Activated CD4-positive, alpha-beta T cell treated with anti-CD3 and anti-CD28 coated beads for 36 hours (primary cell): ENCODE data around the gene FHIP1B. TPM values are rescaled to one million over a fixed set of nuclear protein-coding genes. Genes with fewer than 3 reads are reported as not detected.

ENCODE experiments used
- ATAC-seq: fragments of 200-7000 bp; cut with Tn5 transposase; one replicate; pipeline ENCODE4 v1.10.0; 2021; ENCODE audit warnings: mild to moderate bottlenecking, moderate library complexity
- CTCF ChIA-PET: fragments of 350-600 bp; sonication (Branson Sonifier 250); formaldehyde crosslinking; loops from one replicate; lab custom pipeline; 2021; ENCODE audit warnings: antibody characterized with exemption; lab: Charles Lee
- POLR2A ChIA-PET: fragments of 350-600 bp; sonication (Branson Sonifier 250); formaldehyde crosslinking; loops from one replicate; lab custom pipeline; 2021; ENCODE audit warnings: antibody characterized with exemption, inconsistent platforms; lab: Charles Lee
- DNase-seq: peaks from one replicate; pipeline ENCODE4 v3.0.0-alpha.2; 2020
- H3K27ac Mint-ChIP-seq: one replicate; pipeline ENCODE4 v1.8.0; 2021; ENCODE audit warnings: mixed read lengths
- H3K27me3 Mint-ChIP-seq: one replicate; pipeline ENCODE4 v1.8.0; 2021; ENCODE audit warnings: mixed read lengths
- H3K36me3 Mint-ChIP-seq: one replicate; pipeline ENCODE4 v1.8.0; 2021; ENCODE audit warnings: low read depth, mixed read lengths
- H3K4me1 Mint-ChIP-seq: one replicate; pipeline ENCODE4 v1.8.0; 2021; ENCODE audit warnings: mixed read lengths
- H3K4me3 Mint-ChIP-seq: one replicate; pipeline ENCODE4 v1.8.0; 2021; ENCODE audit warnings: mild to moderate bottlenecking, moderate library complexity, mixed read lengths
- H3K9me3 Mint-ChIP-seq: one replicate; pipeline ENCODE4 v1.8.0; 2021; ENCODE audit warnings: low read depth, mixed read lengths
- intact Hi-C, 2 experiments: fragments of 100-400 bp; cut with DNase I in 1 of 2; cut with micrococcal nuclease in 1 of 2; formaldehyde crosslinking; loops; one replicate each; pipeline versions ENCODE4 v1.14.2 to v1.15.1; 2022 to 2024; cut with DNase I, micrococcal nuclease
- total RNA-seq, 2 experiments: library from RNA; stranded (reverse); gene quantifications; one replicate each; pipeline ENCODE4 v1.2.3, GENCODE V29; 2021

The FHIP1B gene
- total RNA-seq, 2 experiments from 2014 or later, result 17.0 to 17.1 TPM

DNA sequence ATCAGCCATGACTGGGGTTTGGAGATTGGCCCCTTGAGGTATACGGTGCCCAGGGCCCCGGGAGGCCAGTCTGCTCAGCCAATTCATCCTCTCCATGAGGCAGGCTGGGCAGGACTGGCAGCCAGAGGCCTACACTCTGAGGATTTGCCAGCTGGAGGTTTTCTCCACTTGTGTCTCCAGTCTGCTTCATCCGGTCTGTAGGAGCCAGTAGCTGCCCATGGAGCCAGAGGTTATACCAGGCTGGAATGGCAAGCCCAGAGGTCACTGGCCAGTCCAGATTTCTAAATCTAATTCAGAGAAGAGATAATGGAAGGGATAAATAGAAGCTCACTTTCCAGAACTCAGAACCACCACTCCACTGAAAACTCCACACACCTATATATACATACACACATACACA lies 10.0 kb downstream of the FHIP1B start:
- Mint-ChIP-seq H3K27me3 (no peaks in the 10 kb centered on the region), H3K9me3 (no peaks in the 10 kb centered on the region), H3K4me3 (no peak overlapping the region), H3K4me1 (peaks cover 26% of the 10 kb centered on the region), H3K27ac (no peak overlapping the region), H3K36me3 (peaks cover 27% of the 10 kb centered on the region)
- DNase-seq (no peak), ATAC-seq (no peak)
- ChIA-PET POLR2A (interaction anchor here (0.5 kb wide), 1 partner anchor 8 kb away, joined by 3 read pairs; no protein-coding TSS in a partner anchor), CTCF (interaction anchor here (1.0 to 1.8 kb wide), 3 partner anchors 9 to 302 kb away, joined by 3 to 7 read pairs (median 4); no protein-coding TSS in a partner anchor)
- intact Hi-C loops, result no loop called here

DNA sequence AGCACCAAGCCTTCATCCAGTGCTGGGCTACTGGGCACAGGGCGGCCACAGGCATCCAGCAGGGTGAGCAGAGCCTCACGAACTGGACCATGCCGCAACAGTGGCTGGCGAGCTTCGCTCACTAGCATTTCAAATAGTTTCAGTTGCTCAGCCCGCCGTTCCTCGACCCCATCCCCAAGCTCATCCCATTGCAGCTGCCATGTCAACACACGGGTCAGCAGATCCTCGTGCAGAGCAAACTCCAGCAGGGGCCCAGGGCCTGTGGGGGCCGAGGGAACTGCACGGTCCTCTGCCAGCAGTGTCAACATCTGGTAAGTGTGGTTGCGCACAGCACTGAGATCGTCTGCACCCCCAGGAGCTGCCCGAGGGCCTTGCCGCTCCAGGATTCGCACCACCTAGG lies 10.6 kb downstream of the FHIP1B start:
- ChIA-PET POLR2A (no interaction called here), CTCF (interaction anchor here (1.0 to 1.8 kb wide), 2 partner anchors 139 to 302 kb away, joined by 3 to 7 read pairs; no protein-coding TSS in a partner anchor)
- Mint-ChIP-seq H3K27ac (no peak overlapping the region), H3K27me3 (no peaks in the 10 kb centered on the region), H3K4me1 (peaks cover 22% of the 10 kb centered on the region), H3K9me3 (no peaks in the 10 kb centered on the region), H3K4me3 (no peak overlapping the region), H3K36me3 (peaks cover 29% of the 10 kb centered on the region)
- no peak for DNase-seq
- ATAC-seq, result no peak
- intact Hi-C loops, result no loop called here

DNA sequence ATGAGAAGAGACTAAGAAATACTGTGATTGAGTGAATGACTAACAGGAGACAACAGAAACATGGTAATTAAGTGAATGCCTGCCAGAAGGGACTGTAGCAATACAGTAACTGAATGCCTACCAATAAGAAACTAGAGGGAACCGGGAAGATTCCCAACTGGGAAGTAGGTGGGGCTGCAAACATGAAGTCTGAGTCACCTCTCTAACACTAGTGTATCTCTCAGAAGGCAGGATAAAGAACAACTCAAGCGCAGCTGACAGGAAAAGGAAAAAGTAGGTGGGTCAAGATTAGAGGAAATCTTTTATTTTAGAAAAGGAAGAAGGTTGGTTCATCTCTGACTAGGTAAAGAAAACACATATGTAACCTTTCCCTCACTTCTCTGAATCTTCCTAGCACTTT lies 15.1 kb downstream of the FHIP1B start:
- H3K36me3 Mint-ChIP-seq, result peaks cover 37% of the 10 kb centered on the region
- H3K4me1 Mint-ChIP-seq, result peaks cover 12% of the 10 kb centered on the region
- no peaks in the 10 kb centered on the region for H3K9me3 Mint-ChIP-seq
- no peak for ATAC-seq
- H3K4me3 Mint-ChIP-seq, result no peak overlapping the region
- no peak for DNase-seq
- intact Hi-C loops, result no loop called here
- ChIA-PET CTCF (interaction anchor here (0.7 to 1.2 kb wide), 2 partner anchors 77 to 144 kb away, joined by 3 read pairs; no protein-coding TSS in a partner anchor), POLR2A (no interaction called here)
- no peak overlapping the region for H3K27ac Mint-ChIP-seq
- H3K27me3 Mint-ChIP-seq, result no peaks in the 10 kb centered on the region

DNA sequence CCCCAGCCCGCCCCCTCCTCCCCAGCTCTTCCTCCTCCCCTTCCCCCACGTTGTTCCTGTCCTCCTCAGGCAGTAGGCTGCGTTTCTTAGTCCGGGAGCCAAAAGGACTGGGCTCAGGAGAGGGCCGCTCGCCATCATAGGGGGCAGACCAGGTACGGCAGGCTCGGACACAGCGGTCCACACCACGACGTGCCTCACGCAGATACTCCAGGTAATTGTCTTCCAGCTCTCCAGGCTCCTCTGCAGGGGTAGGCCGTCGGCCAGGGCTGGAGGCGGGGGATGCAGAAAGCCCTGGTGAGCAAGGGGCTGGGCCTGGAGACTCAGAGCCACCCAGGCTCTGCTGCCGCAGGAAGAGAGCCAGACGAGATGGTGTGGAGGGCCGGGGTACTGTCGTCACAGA lies 16.7 kb downstream of the FHIP1B start:
- intact Hi-C loops, result no loop called here
- Mint-ChIP-seq H3K36me3 (peaks cover 31% of the 10 kb centered on the region), H3K27ac (no peak overlapping the region), H3K4me1 (peaks cover 12% of the 10 kb centered on the region), H3K4me3 (no peak overlapping the region), H3K27me3 (no peaks in the 10 kb centered on the region), H3K9me3 (no peaks in the 10 kb centered on the region)
- CTCF ChIA-PET, result interaction anchor here (1.5 kb wide), 1 partner anchor 17 kb away, joined by 4 read pairs; the partner anchor contains the start of gene FHIP1B
- DNase-seq (no peak), ATAC-seq (no peak)
- POLR2A ChIA-PET, result no interaction called here

DNA sequence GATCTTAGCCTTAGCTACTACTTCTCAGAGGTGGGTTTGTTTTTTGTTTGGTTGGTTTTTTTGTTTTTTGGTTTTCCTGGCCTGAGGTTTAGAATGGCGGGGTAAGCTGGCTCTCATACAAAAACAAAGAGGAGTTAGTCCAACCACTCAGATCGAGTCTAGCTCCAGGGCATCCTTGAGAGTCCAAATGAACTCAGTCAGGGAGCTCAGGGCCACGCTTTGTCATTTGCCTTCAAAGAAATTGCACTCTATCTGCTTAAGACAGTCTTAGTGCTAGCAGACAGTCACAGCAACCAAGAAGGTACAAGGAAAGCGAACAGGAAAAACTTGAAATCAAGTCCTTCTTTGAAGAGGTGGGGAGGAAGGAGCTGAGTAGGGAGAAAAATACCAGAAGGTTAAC lies 17.9 kb downstream of the FHIP1B start:
- no peak for ATAC-seq
- CTCF ChIA-PET, result interaction anchor here (1.5 to 1.8 kb wide), 2 partner anchors 18 to 227 kb away, joined by 4 read pairs; partner anchors contain the start of gene FHIP1B
- intact Hi-C loops, result no loop called here
- POLR2A ChIA-PET, result interaction anchor here (0.6 kb wide), 1 partner anchor 77 kb away, joined by 3 read pairs; no protein-coding TSS in a partner anchor
- Mint-ChIP-seq H3K4me3 (no peak overlapping the region), H3K9me3 (no peaks in the 10 kb centered on the region), H3K36me3 (peaks cover 23% of the 10 kb centered on the region), H3K27ac (no peak overlapping the region), H3K27me3 (no peaks in the 10 kb centered on the region), H3K4me1 (peaks cover 12% of the 10 kb centered on the region)
- no peak for DNase-seq

DNA sequence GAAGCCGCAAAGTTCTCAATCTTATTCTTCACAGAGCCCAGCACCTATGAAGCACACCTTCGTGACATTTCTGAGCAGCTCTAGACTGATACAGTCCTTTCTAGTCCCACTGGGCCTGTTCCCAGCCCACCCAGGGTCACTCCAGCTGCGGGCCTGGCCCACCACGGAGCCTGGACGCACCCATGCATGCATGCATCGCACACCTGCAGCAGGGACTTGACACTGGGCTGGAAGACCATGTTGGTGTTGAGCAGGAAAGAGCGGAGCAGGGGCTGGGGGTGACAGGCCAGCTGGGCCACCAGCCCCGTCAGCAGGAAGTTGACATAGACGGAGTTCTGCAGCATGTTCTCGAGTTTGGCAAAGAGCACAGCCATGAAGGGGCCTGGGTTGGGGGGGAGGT lies 19.9 kb downstream of the FHIP1B start:
- Mint-ChIP-seq H3K27me3 (no peaks in the 10 kb centered on the region), H3K36me3 (peaks cover 28% of the 10 kb centered on the region), H3K4me3 (no peak overlapping the region), H3K27ac (no peak overlapping the region), H3K9me3 (no peaks in the 10 kb centered on the region), H3K4me1 (peaks cover 2% of the 10 kb centered on the region)
- DNase-seq (no peak), ATAC-seq (no peak)
- intact Hi-C loops, result no loop called here
- CTCF ChIA-PET, result interaction anchor here (1.1 kb wide), 1 partner anchor 10 kb away, joined by 4 read pairs; no protein-coding TSS in a partner anchor
- POLR2A ChIA-PET, result no interaction called here

DNA sequence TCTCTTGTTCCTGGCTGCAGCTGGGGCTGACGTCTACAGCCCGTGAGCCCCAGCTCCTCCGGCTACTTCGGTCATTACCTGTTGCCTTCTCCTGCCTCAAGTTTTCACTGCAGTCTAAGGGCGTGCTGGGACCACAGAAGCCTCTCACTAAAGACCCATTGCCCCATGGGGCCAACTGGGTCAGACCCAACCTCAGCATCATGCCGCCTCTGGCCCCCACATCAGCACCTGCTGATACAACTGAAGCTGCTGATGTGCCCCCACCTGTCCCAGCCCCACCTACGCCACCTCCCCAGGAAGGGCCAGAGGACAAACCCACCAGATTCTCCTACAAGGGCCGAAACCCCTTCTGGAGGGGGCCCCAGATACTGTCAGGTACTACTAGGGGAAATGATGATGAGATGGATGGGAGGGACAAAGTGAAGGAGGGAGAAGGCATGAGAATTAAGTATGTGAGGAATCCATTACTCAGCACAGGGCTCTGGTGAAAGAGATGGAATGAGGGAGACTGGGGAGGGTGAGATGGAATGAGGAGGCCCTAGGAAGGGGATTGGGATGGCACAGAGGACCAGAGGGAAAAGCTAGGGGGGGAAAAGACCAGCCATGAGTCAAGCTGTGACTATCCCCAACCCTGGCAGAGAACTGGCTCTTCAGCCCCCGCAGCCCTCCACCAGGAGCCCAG lies 24.0 kb downstream of the FHIP1B start:
- intact Hi-C loops, result no loop called here
- Mint-ChIP-seq H3K36me3 (peaks cover 27% of the 10 kb centered on the region), H3K27me3 (no peaks in the 10 kb centered on the region), H3K27ac (no peak overlapping the region), H3K4me3 (no peak overlapping the region), H3K9me3 (no peaks in the 10 kb centered on the region), H3K4me1 (no peaks in the 10 kb centered on the region)
- no peak for ATAC-seq
- ChIA-PET POLR2A (no interaction called here), CTCF (no interaction called here)
- DNase-seq, result no peak

DNA sequence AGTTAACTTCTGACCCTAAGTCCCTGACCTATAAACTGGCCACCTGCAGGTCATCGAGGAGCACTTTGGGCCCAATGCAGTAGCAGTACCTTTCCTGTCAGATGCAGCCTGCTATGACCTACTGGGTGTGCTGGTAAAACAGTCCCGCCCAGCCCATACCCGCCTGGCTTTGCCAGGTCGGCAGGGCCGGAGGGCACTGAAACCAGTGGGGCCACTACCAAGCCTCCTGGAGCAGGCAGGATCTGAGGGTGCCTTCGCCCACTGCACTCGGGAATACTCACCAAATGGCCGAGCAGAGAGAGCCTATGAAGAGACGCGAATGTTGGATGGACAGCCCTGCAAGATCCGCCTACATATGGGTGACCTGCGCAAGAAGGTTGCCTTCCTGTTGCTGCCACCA lies 24.6 kb downstream of the FHIP1B start:
- H3K4me1 Mint-ChIP-seq, result no peaks in the 10 kb centered on the region
- CTCF ChIA-PET, result no interaction called here

DNA sequence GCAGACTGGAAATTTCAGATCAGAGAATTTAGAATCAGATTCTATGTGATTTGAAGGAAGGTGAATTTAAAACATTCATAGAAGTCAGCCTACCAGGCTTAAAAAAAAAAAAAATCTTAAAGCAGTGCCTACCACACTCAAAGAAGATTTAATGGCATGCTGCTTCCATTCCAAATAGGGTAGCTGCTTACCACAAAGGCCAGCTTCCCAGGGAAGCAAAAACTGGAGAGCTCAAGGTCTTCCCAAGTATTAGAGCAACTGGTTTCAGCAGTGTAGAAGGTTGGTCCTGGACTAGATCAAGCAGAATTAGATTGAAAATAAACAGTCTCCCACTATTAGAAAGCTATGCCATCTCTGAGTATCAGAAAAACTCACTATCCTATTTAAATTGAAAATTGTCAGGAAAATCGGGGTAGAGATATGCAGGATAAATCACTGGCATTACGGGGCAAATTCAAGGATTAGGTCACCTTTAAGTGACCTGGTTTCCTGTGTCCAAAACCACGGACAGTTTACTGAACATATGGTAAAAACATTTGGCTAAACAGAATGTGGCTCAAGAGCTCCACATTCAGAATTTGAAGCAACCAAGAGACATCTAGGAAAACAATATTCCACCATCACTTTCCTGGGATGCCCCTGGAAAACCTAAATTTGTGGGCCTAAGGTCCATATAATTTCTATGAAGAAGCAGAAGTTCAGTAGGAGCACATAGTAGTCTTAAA lies 27.8 kb downstream of the FHIP1B start:
- no peak for ATAC-seq
- no peaks in the 10 kb centered on the region for H3K27me3 Mint-ChIP-seq
- H3K4me3 Mint-ChIP-seq, result no peak overlapping the region
- no peak for DNase-seq
- intact Hi-C loops, result no loop called here
- H3K4me1 Mint-ChIP-seq, result peaks cover 20% of the 10 kb centered on the region
- no peaks in the 10 kb centered on the region for H3K9me3 Mint-ChIP-seq
- ChIA-PET POLR2A (no interaction called here), CTCF (no interaction called here)
- no peak overlapping the region for H3K27ac Mint-ChIP-seq
- H3K36me3 Mint-ChIP-seq, result peaks cover 27% of the 10 kb centered on the region

More for the DNA sequence above, 24.6 kb downstream of the FHIP1B start:
- POLR2A ChIA-PET, result no interaction called here
- ATAC-seq, result no peak
- Mint-ChIP-seq H3K4me3 (no peak overlapping the region), H3K27me3 (no peaks in the 10 kb centered on the region), H3K27ac (no peak overlapping the region), H3K36me3 (peaks cover 27% of the 10 kb centered on the region), H3K9me3 (no peaks in the 10 kb centered on the region)
- intact Hi-C loops, result no loop called here
- no peak for DNase-seq

DNA sequence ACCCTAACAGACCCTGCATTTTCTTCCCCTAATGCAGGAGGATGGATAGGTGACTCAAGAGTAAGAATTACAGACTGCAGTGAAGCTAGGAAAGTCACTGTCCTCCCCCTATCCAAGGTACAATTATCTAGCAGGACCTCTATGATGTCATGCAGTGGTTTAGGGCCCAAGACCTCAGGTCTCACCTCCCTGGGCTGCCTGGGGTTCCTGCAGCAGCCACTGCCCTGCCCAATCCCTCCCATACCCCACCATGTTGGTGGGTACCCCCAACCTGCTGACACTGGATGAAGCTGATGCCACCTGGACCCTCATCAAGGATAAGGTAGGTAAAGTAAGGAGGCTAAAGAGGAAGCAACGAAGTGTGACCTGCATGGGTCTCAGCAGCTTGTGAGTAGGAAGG lies 29.1 kb downstream of the FHIP1B start, which contains the start of gene C11orf42:
TSS of gene C11orf42 (plus strand) at position 192 of the 400 bp plus-strand sequence. CDS start at position 251, 59 bp downstream.
- H3K36me3 Mint-ChIP-seq, result peaks cover 21% of the 10 kb centered on the region
- intact Hi-C loops, result no loop called here
- H3K4me3 Mint-ChIP-seq, result no peak within 1 kb of the TSS
- ChIA-PET POLR2A (no interaction called here), CTCF (interaction anchor here (1.1 kb wide), 1 partner anchor 106 kb away, joined by 3 read pairs; no protein-coding TSS in a partner anchor)
- no peaks in the 10 kb centered on the region for H3K27me3 Mint-ChIP-seq
- no peaks in the 10 kb centered on the region for H3K9me3 Mint-ChIP-seq
- no peak within 1 kb of the TSS for H3K27ac Mint-ChIP-seq
- peaks cover 27% of the 10 kb centered on the region for H3K4me1 Mint-ChIP-seq
- DNase-seq (no peak), ATAC-seq (no peak)

DNA sequence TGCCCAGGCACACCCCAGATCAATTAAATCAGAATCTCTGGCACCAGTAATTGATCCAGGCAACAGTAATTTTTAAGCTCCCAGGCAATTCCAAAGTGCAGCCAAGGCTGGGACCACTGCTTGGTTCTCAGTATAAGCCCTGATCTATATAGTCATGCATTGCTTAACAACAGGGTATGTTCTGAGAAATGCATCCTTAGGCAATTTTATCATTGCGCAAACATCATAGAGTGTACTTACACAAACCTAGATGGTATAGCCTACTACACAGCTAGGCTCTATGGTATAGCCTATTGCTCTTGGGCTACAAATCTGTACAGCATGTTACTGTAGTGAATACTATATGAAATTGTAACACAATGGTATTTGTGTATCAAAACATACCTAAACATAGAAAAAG lies 29.7 kb downstream of the FHIP1B start:
- ATAC-seq, result no peak
- ChIA-PET CTCF (interaction anchor here (1.7 kb wide), 1 partner anchor 9 kb away, joined by 4 read pairs; no protein-coding TSS in a partner anchor), POLR2A (no interaction called here)
- no peak for DNase-seq
- Mint-ChIP-seq H3K4me3 (no peak overlapping the region), H3K36me3 (peaks cover 19% of the 10 kb centered on the region), H3K27me3 (no peaks in the 10 kb centered on the region), H3K9me3 (no peaks in the 10 kb centered on the region), H3K4me1 (peaks cover 27% of the 10 kb centered on the region), H3K27ac (no peak overlapping the region)
- intact Hi-C loops, result no loop called here
